Spleen (tissue), 3 donors: ENCODE results near the gene TBC1D8.

Source experiments
- POLR2A ChIP-seq, 3 donors: fragments of 450-650 bp; IDR thresholded peaks; one replicate each; pipeline ENCODE4 v1.5.1; 2017; ENCODE audit warnings: antibody characterized with exemption in 3 of 3, mild to moderate bottlenecking in 1 of 3
- POLR2AphosphoS5 ChIP-seq, 3 donors: sonication (generic); formaldehyde crosslinking; IDR thresholded peaks; one replicate each; pipeline ENCODE4 v1.5.1; 2017; ENCODE audit warnings: antibody characterized with exemption in 3 of 3

- TF ChIP-seq POLR2A (IDR thresholded peaks at IDR 0.05), result no peak
- no peak for TF ChIP-seq POLR2AphosphoS5 (IDR thresholded peaks at IDR 0.05)
Measured at GRCh38 chr2:100995309-100996075, 155.7 kb downstream of the TBC1D8 start.
